Peyer's patch (tissue), 4 donors: ENCODE data around the gene PRELID3B. TPM values are rescaled to one million over a fixed set of nuclear protein-coding genes. Genes with fewer than 3 reads are reported as not detected.

Experiments
- DNase-seq, 3 donors: peaks; one replicate each; pipeline ENCODE4 v3.0.0-alpha.2; 2017 to 2019
- H3K27ac ChIP-seq, 4 donors: fragments of 200-600 bp; sonication (generic); one replicate each; pipeline ENCODE4 v1.5.1; 2016 to 2019
- H3K27me3 ChIP-seq, 2 donors: fragments of 200-600 bp; sonication (generic); one replicate each; pipeline ENCODE4 v1.5.1; 2019
- H3K36me3 ChIP-seq, 3 donors: fragments of 200-600 bp; sonication (generic); one replicate each; pipeline ENCODE4 v1.5.1; 2016 to 2019
- H3K4me1 ChIP-seq, 4 donors: fragments of 200-600 bp; sonication (generic); one replicate each; pipeline ENCODE4 v1.5.1; 2016 to 2019
- H3K4me3 ChIP-seq, 4 donors: fragments of 200-600 bp; sonication (generic); 1 replicate in 3 of 4; 2 replicates in 1 of 4; pipeline ENCODE4 v1.5.1; 2016 to 2019; ENCODE audit warnings: mild to moderate bottlenecking in 1 of 4
- H3K9me3 ChIP-seq, 4 donors: fragments of 200-600 bp; sonication (generic); one replicate each; pipeline ENCODE4 v1.5.1; 2016 to 2019; ENCODE audit warnings: mild to moderate bottlenecking in 1 of 4
- CTCF ChIP-seq, 6 experiments: fragments of 450-650 bp in 4 of 6; fragments of 200-600 bp in 2 of 6; sonication (generic) in 1 of 6; IDR thresholded peaks; one replicate each; pipeline ENCODE4 v1.5.1; 2017 to 2019; ENCODE audit warnings: antibody characterized with exemption in 6 of 6, mild to moderate bottlenecking in 3 of 6, moderate library complexity in 1 of 6
- POLR2A ChIP-seq, 2 donors: fragments of 450-650 bp; IDR thresholded peaks; one replicate each; pipeline ENCODE4 v1.5.1; 2017; ENCODE audit warnings: antibody characterized with exemption in 2 of 2, mild to moderate bottlenecking in 2 of 2, moderate library complexity in 2 of 2
- total RNA-seq, 4 donors: library from RNA; depleted of rRNA; stranded (reverse); fragments of >200 nt; gene quantifications; one replicate each; pipeline ENCODE4 v1.1.0, GENCODE V29; 2016

Gene PRELID3B
- total RNA-seq, 4 donors from 2014 or later, result 44.6 to 148 (median 86.5) TPM

GRCh38 chr20:59033616-59034165, 8.9 kb downstream of the PRELID3B start:
- TF ChIP-seq CTCF (IDR thresholded peaks at IDR 0.05) (no peak), POLR2A (IDR thresholded peaks at IDR 0.05) (no peak)
- no peak for DNase-seq
- H3K4me1 ChIP-seq, result peaks cover 0 to 43% (median 11%) of the 10 kb centered on the region in 4 donors
- H3K27ac ChIP-seq, result no peak overlapping the region
- peaks cover 0 to 55% (median 0%) of the 10 kb centered on the region in 3 donors for H3K36me3 ChIP-seq
- H3K27me3 ChIP-seq, result no peaks in the 10 kb centered on the region
- no peak overlapping the region for H3K4me3 ChIP-seq
- no peaks in the 10 kb centered on the region for H3K9me3 ChIP-seq

- Histone ChIP-seq H3K36me3 (peaks cover 0 to 57% (median 0%) of the 10 kb centered on the region in 3 donors), H3K9me3 (no peaks in the 10 kb centered on the region), H3K4me1 (peaks cover 0 to 42% (median 11%) of the 10 kb centered on the region in 4 donors), H3K4me3 (peak overlapping the region in 3 of 4 donors; percentile 62 to 88 (median 77)), H3K27me3 (no peaks in the 10 kb centered on the region), H3K27ac (peak overlapping the region in 3 of 4 donors; percentile 87 to 95 (median 91))
- no peak for DNase-seq
- TF ChIP-seq POLR2A (IDR thresholded peaks at IDR 0.05), result no peak
- no peak for TF ChIP-seq CTCF (IDR thresholded peaks at IDR 0.05)
Observed at GRCh38 chr20:59033093-59033492, 9.5 kb downstream of the PRELID3B start.

GRCh38 chr20:59032713-59033059, 9.9 kb downstream of the PRELID3B start:
- no peaks in the 10 kb centered on the region for H3K9me3 ChIP-seq
- peaks cover 0 to 55% (median 0%) of the 10 kb centered on the region in 3 donors for H3K36me3 ChIP-seq
- no peaks in the 10 kb centered on the region for H3K27me3 ChIP-seq
- H3K4me1 ChIP-seq, result peaks cover 0 to 41% (median 11%) of the 10 kb centered on the region in 4 donors
- DNase-seq, result no peak
- TF ChIP-seq POLR2A (IDR thresholded peaks at IDR 0.05), result no peak
- TF ChIP-seq CTCF (IDR thresholded peaks at IDR 0.05), result peak in 2 of 6 experiments; percentile 34 to 38
- H3K27ac ChIP-seq, result peak overlapping the region; percentile 87 to 95 (median 92)
- peak overlapping the region; percentile 62 to 88 (median 76) for H3K4me3 ChIP-seq

- TF ChIP-seq POLR2A (IDR thresholded peaks at IDR 0.05) (peak; percentile 73 to 86), CTCF (IDR thresholded peaks at IDR 0.05) (no peak)
- H3K4me3 ChIP-seq, result peak within 1 kb of the TSS; percentile 62 to 88 (median 76)
- H3K36me3 ChIP-seq, result peaks cover 0 to 55% (median 0%) of the 10 kb centered on the region in 3 donors
- peak within 1 kb of the TSS; percentile 87 to 95 (median 92) for H3K27ac ChIP-seq
- peaks cover 0 to 41% (median 11%) of the 10 kb centered on the region in 4 donors for H3K4me1 ChIP-seq
- H3K27me3 ChIP-seq, result no peaks in the 10 kb centered on the region
- peak; percentile 98 to 99 (median 98) for DNase-seq
- H3K9me3 ChIP-seq, result no peaks in the 10 kb centered on the region
Observed at GRCh38 chr20:59032023-59032712, 10.4 kb downstream of the PRELID3B start, which contains the start of gene ATP5F1E. Gene ATP5F1E (minus strand): TSS chr20:59032335. CDS start chr20:59032251, 84 bp downstream.

- TF ChIP-seq POLR2A (IDR thresholded peaks at IDR 0.05) (no peak), CTCF (IDR thresholded peaks at IDR 0.05) (no peak)
- DNase-seq, result peak in 1 of 3 donors; percentile 65
- H3K36me3 ChIP-seq, result peaks cover 0 to 55% (median 0%) of the 10 kb centered on the region in 3 donors
Observed at GRCh38 chr20:59031564-59032022, 11.0 kb downstream of the PRELID3B start.

More at GRCh38 chr20:59031564-59032022, 11.0 kb downstream of the PRELID3B start:
- peaks cover 0 to 41% (median 11%) of the 10 kb centered on the region in 4 donors for H3K4me1 ChIP-seq
- H3K27ac ChIP-seq, result peak overlapping the region; percentile 87 to 95 (median 92)
- no peaks in the 10 kb centered on the region for H3K27me3 ChIP-seq
- H3K4me3 ChIP-seq, result peak overlapping the region; percentile 62 to 88 (median 76)
- H3K9me3 ChIP-seq, result no peaks in the 10 kb centered on the region
